ENCODE data around the gene IVNS1ABP. TPM values are rescaled to one million over a fixed set of nuclear protein-coding genes. Genes with fewer than 3 reads are reported as not detected.
A peak's percentile ranks its signal among the peaks of the same experiment; 100 is the strongest.

IVNS1ABP gene
- total and polyA plus RNA-seq, 2 of the 13 experiments (the other 11 are each of a cell fraction or from before 2014, with no cell fraction given) = 49.1 to 51.7 TPM

DNA sequence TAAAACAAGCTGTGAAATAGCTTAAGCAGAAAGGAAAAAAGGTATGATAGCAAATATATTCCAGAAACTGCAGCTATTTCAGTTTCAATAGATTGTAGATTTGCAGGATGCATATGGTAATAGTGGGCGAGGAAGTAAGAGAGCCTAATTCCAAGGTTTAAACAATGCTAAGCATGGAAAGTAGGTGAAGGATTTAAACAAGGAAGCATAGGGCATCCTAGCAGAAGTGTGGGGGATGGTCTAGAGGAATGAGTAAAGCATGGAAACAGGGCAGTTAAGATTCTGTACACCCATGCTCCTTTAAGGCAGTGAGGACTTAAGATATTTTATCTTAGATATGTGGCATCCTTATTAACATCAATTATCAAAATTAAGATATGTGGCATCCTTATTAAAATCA, 2.6 kb downstream of the IVNS1ABP start:
- peaks cover 0 to 7% of the 10 kb centered on the region in 2 experiments; a peak in 4 of 5 replicates for H3K36me3 ChIP-seq (replicated peaks in 1 of 2; ENCODE audit: control insufficient read depth in 1 of 2, insufficient read depth in 2 of 2, low read length in 2 of 2)
- H3K27me3 ChIP-seq (ENCODE audit: control insufficient read depth in 1 of 2, insufficient read depth in 2 of 2, low read length in 2 of 2) = no peaks in the 10 kb centered on the region
- peaks cover 70% of the 10 kb centered on the region for H3K79me2 ChIP-seq (ENCODE audit: insufficient read depth, low read length)
- H3K27ac ChIP-seq (ENCODE audit: extremely low read length, insufficient read depth, low read length) = no peak overlapping the region
- H3K4me2 ChIP-seq (ENCODE audit: low read depth, low read length) = peak overlapping the region; percentile 77
- peaks cover 40% of the 10 kb centered on the region for H4K20me1 ChIP-seq (ENCODE audit: insufficient read depth, low read length)
- in situ Hi-C loops (cut with HindIII; ENCODE audit: extremely low pct_ligation_motif_present, low pct_unique_long_range_greater_than_20kb) = loop anchor here (10.0 kb wide), 1 partner anchor 370 kb away; no protein-coding TSS in a partner anchor
- CTCF ChIA-PET (ENCODE audit: low intra/inter-chr PET ratio, low total read pairs) = no interaction called here
- H3K9ac ChIP-seq (ENCODE audit: insufficient read depth, low read depth, low read length) = peak overlapping the region; percentile 40
- peak overlapping the region; percentile 47 to 84 (median 83); a peak in 5 of 6 replicates for H3K4me3 ChIP-seq (replicated peaks in 1 of 3; ENCODE audit: insufficient read depth in 1 of 3, low read depth in 2 of 3, low read length in 3 of 3)
- no TSS peak for BruUV-seq (replicated peaks)
- intact Hi-C loops (cut with micrococcal nuclease; ENCODE audit: unreplicated experiment) = no loop called here
- H3K9me3 ChIP-seq (ENCODE audit: low read length) = no peaks in the 10 kb centered on the region
- FAIRE-seq = no peak
- peaks cover 64% of the 10 kb centered on the region for H3K4me1 ChIP-seq (ENCODE audit: insufficient read depth, low read length)
- no peak for ATAC-seq
- TF ChIP-seq NCOA2 (CRISPR knock-in tag; IDR thresholded peaks at IDR 0.05) (0 out of 2 replicates have a peak, but pooled peaks have one; percentile 11), ELF3 (CRISPR knock-in tag; IDR thresholded peaks at IDR 0.05) (0 out of 2 replicates have a peak, but pooled peaks have one; percentile 11), ONECUT2 (CRISPR knock-in tag; IDR thresholded peaks at IDR 0.05) (no peak), SRY (CRISPR knock-in tag; IDR thresholded peaks at IDR 0.05) (no peak), ZBTB38 (CRISPR knock-in tag; IDR thresholded peaks at IDR 0.05) (no peak), ZNF281 (CRISPR knock-in tag; IDR thresholded peaks at IDR 0.05; ENCODE audit: borderline replicate concordance) (0 out of 2 replicates have a peak, but pooled peaks have one; percentile 41)
- no peak for DNase-seq (ENCODE audit: low spot score)
- POLR2A ChIA-PET = no interaction called here
- no peak overlapping the region for H2AFZ ChIP-seq (ENCODE audit: low read length)
- WGBS (ENCODE audit: low lambda C conversion rate) = 63% methylated on average over 1 of the region's 1 CpG

All from HepG2 (cell line).